HL-60 (cell line): ENCODE data around the gene STXBP3.

ENCODE experiments used
- DNase-seq, 2 experiments: peaks; one replicate each; pipeline ENCODE4 v3.0.0-alpha.2; 2010 to 2020; ENCODE audit warnings: low read depth in 1 of 2, low spot score in 1 of 2
- H3K27ac ChIP-seq: fragments of 250-450 bp; sonication (Bioruptor Pico); replicated peaks from 2 replicates; pipeline ENCODE4 v1.5.1; 2020; ENCODE audit warnings: mild to moderate bottlenecking, moderate library complexity
- H3K27me3 ChIP-seq: fragments of 250-450 bp; sonication (Bioruptor Pico); 2 replicates; pipeline ENCODE4 v1.5.1; 2021; ENCODE audit warnings: mild to moderate bottlenecking, moderate library complexity; ENCODE audit not compliant: insufficient read depth, poor library complexity, severe bottlenecking
- H3K4me3 ChIP-seq: replicated peaks from 2 replicates; pipeline ENCODE4 v1.5.1; 2011; ENCODE audit warnings: mild to moderate bottlenecking, control low read depth, low read length; ENCODE audit not compliant: insufficient read depth
- CTCF ChIP-seq: IDR thresholded peaks from one replicate; pipeline ENCODE4 v1.5.1; 2011; ENCODE audit warnings: low read length, control low read depth, inconsistent platforms; ENCODE audit not compliant: insufficient read depth
- GABPA ChIP-seq: IDR thresholded peaks from 2 replicates; pipeline ENCODE4 v1.6.1; 2012; ENCODE audit warnings: low read depth
- POLR2AphosphoS5 ChIP-seq: IDR thresholded peaks from 2 replicates; pipeline ENCODE4 v1.6.1; 2012; ENCODE audit warnings: low read depth
- REST ChIP-seq: IDR thresholded peaks from 2 replicates; pipeline ENCODE4 v1.6.1; 2012; ENCODE audit warnings: low read depth; ENCODE audit not compliant: insufficient replicate concordance
- SPI1 ChIP-seq: IDR thresholded peaks from 2 replicates; pipeline ENCODE4 v1.6.1; 2012; ENCODE audit warnings: low read depth, mild to moderate bottlenecking, borderline replicate concordance

The STXBP3 gene

GRCh38 chr1:108742253-108742652 lies 4.2 kb upstream of the STXBP3 start:
- H3K27me3 ChIP-seq, result no peaks in the 10 kb centered on the region
- H3K27ac ChIP-seq, result no peak overlapping the region
- no peak for DNase-seq
- no peak for TF ChIP-seq SPI1
- TF ChIP-seq REST, result no peak
- no peak for TF ChIP-seq POLR2AphosphoS5
- no peak for TF ChIP-seq CTCF
- no peak for TF ChIP-seq GABPA
- H3K4me3 ChIP-seq, result no peak overlapping the region

GRCh38 chr1:108745980-108746381 lies 493 bp upstream of the STXBP3 start:
- Histone ChIP-seq H3K4me3 (no peak overlapping the region), H3K27me3 (no peaks in the 10 kb centered on the region), H3K27ac (peak overlapping the region; percentile 96; the same call in 1 of the 2 replicates)
- TF ChIP-seq POLR2AphosphoS5 (no peak), REST (no peak), GABPA (no peak), SPI1 (no peak), CTCF (no peak)
- no peak for DNase-seq

- peak overlapping the region; percentile 96 for H3K27ac ChIP-seq
- H3K4me3 ChIP-seq, result peak overlapping the region; percentile 79
- DNase-seq, result peak; percentile 42 to 78
- no peak; the same call in 1 of the 2 replicates for TF ChIP-seq GABPA
- peak; percentile 3; the same call in 1 of the 2 replicates for TF ChIP-seq POLR2AphosphoS5
- H3K27me3 ChIP-seq, result no peaks in the 10 kb centered on the region
Measured at GRCh38 chr1:108747171-108747850, 837 bp downstream of the STXBP3 start.

GRCh38 chr1:108747898-108748297 lies 1.4 kb downstream of the STXBP3 start:
- Histone ChIP-seq H3K27me3 (no peaks in the 10 kb centered on the region), H3K27ac (peak overlapping the region; percentile 96; the same call in 1 of the 2 replicates), H3K4me3 (peak overlapping the region; percentile 79; the same call in 1 of the 2 replicates)
- peak in 1 of 2 experiments; percentile 28 for DNase-seq
- peak; percentile 81 for TF ChIP-seq SPI1
- TF ChIP-seq POLR2AphosphoS5, result no peak
